HCT116 (cell line): ENCODE results near the gene FAM114A1. TPM values are rescaled to one million over a fixed set of nuclear protein-coding genes. Genes with fewer than 3 reads are reported as not detected.

Source experiments
- ATAC-seq: fragments of 200-7000 bp; cut with Tn5 transposase; 2 replicates; pipeline ENCODE4 v1.9.1; 2020; ENCODE audit warnings: mild to moderate bottlenecking, moderate library complexity
- BruUV-seq: library from RNA; stranded (reverse); fragments of 400-500 nt; replicated peaks from 2 replicates; lab custom pipeline; 2021; lab: Mats Ljungman, UMichigan
- CTCF ChIA-PET: fragments of 300-600 bp; sonication (Branson Sonifier 250); formaldehyde crosslinking; loops from one replicate; lab custom pipeline; 2021; ENCODE audit warnings: antibody characterized with exemption; lab: Charles Lee
- POLR2A ChIA-PET: fragments of 300-600, 350-600 bp; sonication (Branson Sonifier 250); formaldehyde crosslinking; loops from one replicate; lab custom pipeline; 2021; ENCODE audit warnings: antibody characterized with exemption; lab: Charles Lee
- RAD21 ChIA-PET, 2 experiments: fragments of 300-600 bp; sonication (Branson Sonifier 250); formaldehyde crosslinking; loops; one replicate each; lab custom pipeline; 2023; ENCODE audit warnings: low total read pairs in 2 of 2; ENCODE audit not compliant: uncharacterized antibody in 2 of 2, unreplicated experiment in 2 of 2, low non-redundant PET in 1 of 2; lab: Charles Lee
- DNase-seq: peaks from one replicate; pipeline ENCODE4 v3.0.0-alpha.2; 2010; ENCODE audit warnings: low read depth, low spot score
- H2AFZ ChIP-seq: fragments of 200-600 bp; shearing (Covaris generic), sonication (generic); 2 replicates; pipeline ENCODE4 v1.6.1; 2017; ENCODE audit warnings: low read depth, mixed run types, mixed read lengths, antibody characterized with exemption, low read length; ENCODE audit not compliant: poor library complexity, severe bottlenecking
- H3K27ac ChIP-seq: 2 replicates; pipeline ENCODE4 v1.5.1; 2012; ENCODE audit warnings: low read depth, low read length
- H3K27me3 ChIP-seq: fragments of 200-600 bp; sonication (generic); 2 replicates; pipeline ENCODE4 v1.6.1; 2016; ENCODE audit warnings: mixed run types, low read length, mixed read lengths; ENCODE audit not compliant: insufficient read depth
- H3K36me3 ChIP-seq, 2 experiments: fragments of 200-500 bp in 1 of 2; fragments of 200-600 bp in 1 of 2; sonication (Bioruptor generic) in 1 of 2; sonication (generic) in 1 of 2; 2 replicates each; pipeline versions ENCODE4 v1.5.1 to v1.6.1; 2014 to 2016; ENCODE audit warnings: low read length in 2 of 2, inconsistent platforms in 1 of 2, mixed read lengths in 1 of 2, mixed run types in 1 of 2; ENCODE audit not compliant: insufficient read depth in 2 of 2, control insufficient read depth in 1 of 2
- H3K4me1 ChIP-seq, 2 experiments: fragments of 200-600 bp in 1 of 2; sonication (generic) in 1 of 2; 2 replicates each; pipeline versions ENCODE4 v1.5.1 to v1.6.1; 2012 to 2017; ENCODE audit warnings: low read length in 2 of 2, inconsistent platforms in 1 of 2, mild to moderate bottlenecking in 1 of 2, mixed read lengths in 1 of 2, mixed run types in 1 of 2, moderate library complexity in 1 of 2; ENCODE audit not compliant: insufficient read depth in 2 of 2, control insufficient read depth in 1 of 2
- H3K4me2 ChIP-seq: fragments of 200-600 bp; sonication (generic); 2 replicates; pipeline ENCODE4 v1.6.1; 2017; ENCODE audit warnings: mixed run types, low read length, mixed read lengths
- H3K4me3 ChIP-seq, 2 experiments: fragments of 200-600 bp in 1 of 2; sonication (generic) in 1 of 2; replicated peaks in 1 of 2; 2 replicates each; pipeline ENCODE4 v1.5.1; 2011 to 2016; ENCODE audit warnings: low read length in 2 of 2, control low read depth in 1 of 2, low read depth in 1 of 2, mild to moderate bottlenecking in 1 of 2, mixed read lengths in 1 of 2, mixed run types in 1 of 2
- H3K79me2 ChIP-seq: fragments of 200-600 bp; sonication (generic); 2 replicates; pipeline ENCODE4 v1.6.1; 2017; ENCODE audit warnings: mild to moderate bottlenecking, mixed run types, low read length, moderate library complexity, mixed read lengths; ENCODE audit not compliant: insufficient read depth
- H3K9ac ChIP-seq: fragments of 200-600 bp; sonication (generic); 2 replicates; pipeline ENCODE4 v1.6.1; 2016; ENCODE audit warnings: low read length, mixed read lengths
- H3K9me2 ChIP-seq: fragments of 200-600 bp; sonication (generic), shearing (Covaris generic); 2 replicates; pipeline ENCODE4 v1.6.1; 2017; ENCODE audit warnings: mixed run types, mild to moderate bottlenecking, moderate library complexity; ENCODE audit not compliant: insufficient read depth
- H3K9me3 ChIP-seq, 2 experiments: fragments of 200-500 bp in 1 of 2; fragments of 200-600 bp in 1 of 2; sonication (Bioruptor generic) in 1 of 2; sonication (generic) in 1 of 2; 2 replicates each; pipeline ENCODE4 v1.6.1; 2014 to 2017; ENCODE audit warnings: low read length in 2 of 2, mixed read lengths in 2 of 2, inconsistent platforms in 1 of 2, low read depth in 1 of 2, mild to moderate bottlenecking in 1 of 2, mixed run types in 1 of 2, moderate library complexity in 1 of 2; ENCODE audit not compliant: control insufficient read depth in 1 of 2, insufficient read depth in 1 of 2
- H4K20me1 ChIP-seq: fragments of 200-600 bp; sonication (generic), shearing (Covaris generic); 2 replicates; pipeline ENCODE4 v1.6.1; 2017; ENCODE audit warnings: mixed run types, mild to moderate bottlenecking, moderate library complexity; ENCODE audit not compliant: insufficient read depth
- ATF3 ChIP-seq: IDR thresholded peaks from 2 replicates; pipeline ENCODE4 v1.6.1; 2012
- CBX3 ChIP-seq: IDR thresholded peaks from 2 replicates; pipeline ENCODE4 v1.6.1; 2012; ENCODE audit warnings: low read depth
- CTCF ChIP-seq, 3 experiments: fragments of 200-600 bp in 1 of 3; sonication (generic) in 1 of 3; IDR thresholded peaks in 2 of 3; conservative IDR thresholded peaks in 1 of 3; 2 replicates each; pipeline ENCODE4 v1.5.1; 2012 to 2017; ENCODE audit warnings: low read depth in 2 of 3, low read length in 2 of 3, antibody characterized with exemption in 1 of 3, borderline replicate concordance in 1 of 3, control low read depth in 1 of 3, mild to moderate bottlenecking in 1 of 3, mixed read lengths in 1 of 3, mixed run types in 1 of 3, moderate library complexity in 1 of 3; ENCODE audit not compliant: insufficient read depth in 1 of 3
- EGR1 ChIP-seq: IDR thresholded peaks from 2 replicates; pipeline ENCODE4 v1.6.1; 2012; ENCODE audit warnings: low read depth
- EZH2phosphoT487 ChIP-seq: fragments of 200-600 bp; IDR thresholded peaks from 2 replicates; pipeline ENCODE4 v1.6.1; 2018; ENCODE audit warnings: antibody characterized with exemption, borderline replicate concordance
- FOSL1 ChIP-seq: IDR thresholded peaks from 2 replicates; pipeline ENCODE4 v1.6.1; 2012; ENCODE audit warnings: low read depth
- MAX ChIP-seq: IDR thresholded peaks from 2 replicates; pipeline ENCODE4 v1.6.1; 2012
- POLR2A ChIP-seq: IDR thresholded peaks from 2 replicates; pipeline ENCODE4 v1.7.0; 2011; ENCODE audit warnings: borderline replicate concordance; ENCODE audit not compliant: insufficient read depth, insufficient read length; ENCODE audit errors: extremely low read depth
- POLR2AphosphoS5 ChIP-seq: IDR thresholded peaks from 2 replicates; pipeline ENCODE4 v1.6.1; 2011; ENCODE audit warnings: mild to moderate bottlenecking, low read depth, low read length, moderate library complexity
- SP1 ChIP-seq: IDR thresholded peaks from 2 replicates; pipeline ENCODE4 v1.6.1; 2012; ENCODE audit warnings: low read depth
- ZBTB33 ChIP-seq: IDR thresholded peaks from 2 replicates; pipeline ENCODE4 v1.6.1; 2011; ENCODE audit warnings: mild to moderate bottlenecking, low read length, moderate library complexity; ENCODE audit not compliant: insufficient replicate concordance; ENCODE audit errors: extremely low read depth
- ZFX ChIP-seq: fragments of 450-650 bp; IDR thresholded peaks from 2 replicates; pipeline ENCODE4 v1.6.1; 2017
- ZNF274 ChIP-seq: fragments of 200-500 bp; sonication (Bioruptor generic); IDR thresholded peaks from 2 replicates; pipeline ENCODE4 v1.6.1; 2014; ENCODE audit warnings: mild to moderate bottlenecking, low read depth, low read length, inconsistent platforms
- intact Hi-C: fragments of 100-400 bp; cut with micrococcal nuclease; formaldehyde crosslinking; loops from 2 replicates; pipeline ENCODE4 v1.10.0; 2022
- total RNA-seq: library from RNA; stranded (reverse); gene quantifications from one replicate; pipeline ENCODE4 v1.2.1, GENCODE V29; 2021; ENCODE audit not compliant: unreplicated experiment

The FAM114A1 gene
- total RNA-seq, 1 experiment from 2014 or later: 35.6 TPM

- Histone ChIP-seq H3K36me3 (no peaks in the 10 kb centered on the region), H2AFZ (no peak overlapping the region), H3K27me3 (peaks cover 4% of the 10 kb centered on the region; the same call in 1 of the 2 replicates), H3K4me1 (0 out of 4 replicates have a peak, but pooled peaks cover 0 to 9% of the 10 kb centered on the region in 2 experiments), H3K9ac (no peak overlapping the region), H3K27ac (no peak overlapping the region), H4K20me1 (no peaks in the 10 kb centered on the region), H3K4me2 (no peak overlapping the region), H3K79me2 (no peaks in the 10 kb centered on the region), H3K4me3 (no peak overlapping the region), H3K9me2 (no peaks in the 10 kb centered on the region), H3K9me3 (no peaks in the 10 kb centered on the region)
- BruUV-seq: no TSS peak
- DNase-seq: no peak
- intact Hi-C loops: no loop called here
- ChIA-PET POLR2A (interaction anchor here (0.8 kb wide), 1 partner anchor 232 kb away, joined by 3 read pairs; no protein-coding TSS in a partner anchor), RAD21 (no interaction called here), CTCF (no interaction called here)
- TF ChIP-seq POLR2AphosphoS5 (no peak), SP1 (no peak), POLR2A (no peak), CBX3 (no peak), MAX (no peak), EGR1 (no peak), EZH2phosphoT487 (no peak), ZFX (no peak), ZBTB33 (no peak), ZNF274 (no peak), CTCF (IDR thresholded peaks at IDR 0.05 in 2 of 3, conservative IDR thresholded peaks at IDR 0.05 in 1 of 3; ENCODE audit: borderline replicate concordance in 1 of 3, insufficient read depth in 1 of 3, low read depth in 2 of 3, low read length in 2 of 3) (no peak), ATF3 (no peak), FOSL1 (no peak)
- ATAC-seq: no peak
Observed at GRCh38 chr4:38949411-38950051, 81.9 kb downstream of the FAM114A1 start.
